Retina (tissue), 1 donor: ENCODE data around the gene CHAD.
"Not testable (repeated sequence)": the region's sequence is repeated elsewhere in the genome, so short reads cannot be mapped to it uniquely, and the experiment has no call there.

Source experiments
- DNase-seq: peaks from one replicate; pipeline ENCODE4 v3.0.0-alpha.2; 2016

The CHAD gene

GRCh38 chr17:50452630-50453300, 15.9 kb downstream of the CHAD start:
- DNase-seq, result no peak

GRCh38 chr17:50451943-50452629, 16.6 kb downstream of the CHAD start:
- DNase-seq, result no peak

GRCh38 chr17:50448643-50449042, 20.0 kb downstream of the CHAD start:
- DNase-seq, result no peak

- no peak for DNase-seq
These were observed 20.6 kb downstream of the CHAD start for GRCh38 chr17:50447870-50448595.

GRCh38 chr17:50445730-50446325, 22.9 kb downstream of the CHAD start:
- DNase-seq, result no peak

GRCh38 chr17:50444841-50445715, 23.6 kb downstream of the CHAD start:
- no peak for DNase-seq

GRCh38 chr17:50443505-50443974, 25.1 kb downstream of the CHAD start:
- no peak for DNase-seq

- DNase-seq, result no peak
These were observed 27.5 kb downstream of the CHAD start for GRCh38 chr17:50440838-50441829.

- no peak for DNase-seq
These were observed 28.4 kb downstream of the CHAD start for GRCh38 chr17:50440172-50440837.

GRCh38 chr17:50439008-50439407, 29.7 kb downstream of the CHAD start:
- DNase-seq, result no peak

- no peak for DNase-seq
These were observed 31.3 kb downstream of the CHAD start for GRCh38 chr17:50437409-50437808.

- DNase-seq, result no peak
These were observed 36.4 kb downstream of the CHAD start for GRCh38 chr17:50432125-50432762.

GRCh38 chr17:50430821-50431618, 37.7 kb downstream of the CHAD start:
- no peak for DNase-seq

GRCh38 chr17:50429793-50430192, 38.9 kb downstream of the CHAD start:
- no peak for DNase-seq

GRCh38 chr17:50428831-50429424, 39.8 kb downstream of the CHAD start:
- no peak for DNase-seq

GRCh38 chr17:50428126-50428525, 40.6 kb downstream of the CHAD start:
- not testable (repeated sequence) for DNase-seq

- peak; percentile 52 for DNase-seq
These were observed 41.6 kb downstream of the CHAD start for GRCh38 chr17:50426814-50427787.

- no peak for DNase-seq
These were observed 42.3 kb downstream of the CHAD start for GRCh38 chr17:50426472-50426782.
